ENCODE measurements around the gene RNF224. TPM values are rescaled to one million over a fixed set of nuclear protein-coding genes. Genes with fewer than 3 reads are reported as not detected.

Gene RNF224
- total RNA-seq, 1 experiment from 2014 or later = 3.9 TPM

- intact Hi-C loops (cut with micrococcal nuclease; ENCODE audit: unreplicated experiment) = no loop called here
Observed at GRCh38 chr9:137205126-137206069, 21.9 kb upstream of the RNF224 start, which contains the start of the genes NDOR1 and TMEM203. Gene NDOR1 (plus strand): TSS chr9:137205700. CDS start chr9:137205778, 78 bp downstream. Gene TMEM203 (minus strand): TSS chr9:137205648. CDS start chr9:137205414, 234 bp downstream.

DNA sequence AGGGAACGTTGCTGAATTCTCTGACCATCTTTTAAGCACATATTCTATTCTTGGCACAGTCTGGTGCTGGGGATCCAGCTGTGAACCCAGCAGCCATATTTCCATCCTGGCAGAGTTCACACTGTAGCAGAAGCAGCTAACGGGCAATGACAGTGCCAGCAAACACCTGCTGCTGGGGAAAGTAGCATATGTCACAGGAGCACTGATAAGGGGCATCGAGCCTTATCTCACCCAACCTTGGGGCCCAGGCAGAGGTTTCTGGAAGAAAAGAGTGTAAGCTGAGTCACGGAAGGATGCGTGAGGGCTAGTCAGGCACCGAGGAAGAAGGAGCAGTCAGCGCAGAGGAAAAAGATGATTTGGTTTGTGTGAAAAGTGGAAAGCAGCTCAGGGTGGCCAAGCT is 20.7 kb upstream of the RNF224 start:
- Histone ChIP-seq H3K9me3 (ENCODE audit: insufficient read depth, low read depth) (no peaks in the 10 kb centered on the region), H2AFZ (no peak overlapping the region), H3K4me3 (peak overlapping the region; percentile 99), H3K27ac (no peak overlapping the region), H3K4me2 (peak overlapping the region; percentile 100), H3K79me2 (ENCODE audit: low read depth) (peaks cover 61% of the 10 kb centered on the region), H4K20me1 (ENCODE audit: insufficient read depth) (peaks cover 7% of the 10 kb centered on the region; the same call in 1 of the 2 replicates), H3K4me1 (replicated peaks; ENCODE audit: insufficient read depth) (peaks cover 25% of the 10 kb centered on the region), H3K36me3 (ENCODE audit: low read depth) (no peaks in the 10 kb centered on the region), H3F3A (ENCODE audit: insufficient read depth, low read depth) (peaks cover 23% of the 10 kb centered on the region; the same call in 1 of the 2 replicates), H3K27me3 (ENCODE audit: insufficient read depth, low read depth) (no peaks in the 10 kb centered on the region), H3K9me2 (ENCODE audit: insufficient read depth) (no peaks in the 10 kb centered on the region)
- ChIA-PET POLR2A (ENCODE audit: unreplicated experiment) (interaction anchor here (0.7 kb wide), 1 partner anchor 13 kb away, joined by 3 read pairs; no protein-coding TSS in a partner anchor), CTCF (interaction anchor here (0.6 kb wide), 1 partner anchor 33 kb away, joined by 7 read pairs; no protein-coding TSS in a partner anchor)
- intact Hi-C loops (cut with micrococcal nuclease; ENCODE audit: unreplicated experiment) = no loop called here
- TF ChIP-seq, protein P1, sequence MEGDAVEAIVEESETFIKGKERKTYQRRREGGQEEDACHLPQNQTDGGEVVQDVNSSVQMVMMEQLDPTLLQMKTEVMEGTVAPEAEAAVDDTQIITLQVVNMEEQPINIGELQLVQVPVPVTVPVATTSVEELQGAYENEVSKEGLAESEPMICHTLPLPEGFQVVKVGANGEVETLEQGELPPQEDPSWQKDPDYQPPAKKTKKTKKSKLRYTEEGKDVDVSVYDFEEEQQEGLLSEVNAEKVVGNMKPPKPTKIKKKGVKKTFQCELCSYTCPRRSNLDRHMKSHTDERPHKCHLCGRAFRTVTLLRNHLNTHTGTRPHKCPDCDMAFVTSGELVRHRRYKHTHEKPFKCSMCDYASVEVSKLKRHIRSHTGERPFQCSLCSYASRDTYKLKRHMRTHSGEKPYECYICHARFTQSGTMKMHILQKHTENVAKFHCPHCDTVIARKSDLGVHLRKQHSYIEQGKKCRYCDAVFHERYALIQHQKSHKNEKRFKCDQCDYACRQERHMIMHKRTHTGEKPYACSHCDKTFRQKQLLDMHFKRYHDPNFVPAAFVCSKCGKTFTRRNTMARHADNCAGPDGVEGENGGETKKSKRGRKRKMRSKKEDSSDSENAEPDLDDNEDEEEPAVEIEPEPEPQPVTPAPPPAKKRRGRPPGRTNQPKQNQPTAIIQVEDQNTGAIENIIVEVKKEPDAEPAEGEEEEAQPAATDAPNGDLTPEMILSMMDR (conservative IDR thresholded peaks at IDR 0.05) = no peak
- TF ChIP-seq EZH2 (IDR thresholded peaks at IDR 0.05; ENCODE audit: low read depth) = no peak
- DNase-seq = no peak
- BruUV-seq (replicated peaks) = no TSS peak

More at GRCh38 chr9:137205126-137206069, 21.9 kb upstream of the RNF224 start, which contains the start of the genes NDOR1 and TMEM203:
- Histone ChIP-seq H3K27ac (no peak within 1 kb of the TSS), H3K36me3 (ENCODE audit: low read depth) (no peaks in the 10 kb centered on the region), H3F3A (ENCODE audit: insufficient read depth, low read depth) (peaks cover 25% of the 10 kb centered on the region; the same call in 1 of the 2 replicates), H3K4me3 (peak within 1 kb of the TSS; percentile 99), H3K27me3 (ENCODE audit: insufficient read depth, low read depth) (no peaks in the 10 kb centered on the region), H3K9me2 (ENCODE audit: insufficient read depth) (no peaks in the 10 kb centered on the region), H4K20me1 (ENCODE audit: insufficient read depth) (peaks cover 7% of the 10 kb centered on the region; the same call in 1 of the 2 replicates), H3K4me1 (replicated peaks; ENCODE audit: insufficient read depth) (peaks cover 29% of the 10 kb centered on the region), H2AFZ (peak within 1 kb of the TSS; percentile 84), H3K79me2 (ENCODE audit: low read depth) (peaks cover 66% of the 10 kb centered on the region), H3K4me2 (peak within 1 kb of the TSS; percentile 100), H3K9me3 (ENCODE audit: insufficient read depth, low read depth) (no peaks in the 10 kb centered on the region)
- POLR2A ChIA-PET (ENCODE audit: unreplicated experiment) = interaction anchor here (0.6 to 0.8 kb wide), 3 partner anchors 18 to 258 kb away, joined by 3 to 8 read pairs (median 3); no protein-coding TSS in a partner anchor
- TF ChIP-seq, protein P1 (conservative IDR thresholded peaks at IDR 0.05) = no peak
- TF ChIP-seq EZH2 (IDR thresholded peaks at IDR 0.05; ENCODE audit: low read depth) = no peak
- CTCF ChIA-PET = interaction anchor here (0.7 kb wide), 1 partner anchor 17 kb away, joined by 3 read pairs; no protein-coding TSS in a partner anchor
- no TSS peak for BruUV-seq (replicated peaks)
- DNase-seq = peak; percentile 65 to 85

GRCh38 chr9:137211532-137211931 is 15.8 kb upstream of the RNF224 start:
- no TSS peak for BruUV-seq (replicated peaks)
- no peaks in the 10 kb centered on the region for H3K27me3 ChIP-seq (ENCODE audit: insufficient read depth, low read depth)
- no peaks in the 10 kb centered on the region for H4K20me1 ChIP-seq (ENCODE audit: insufficient read depth)
- H3K4me2 ChIP-seq = no peak overlapping the region
- DNase-seq = no peak
- no peak overlapping the region for H3K27ac ChIP-seq
- ChIA-PET CTCF (no interaction called here), POLR2A (ENCODE audit: unreplicated experiment) (no interaction called here)
- H3K4me1 ChIP-seq (replicated peaks; ENCODE audit: insufficient read depth) = peaks cover 3% of the 10 kb centered on the region
- H3K9me2 ChIP-seq (ENCODE audit: insufficient read depth) = no peaks in the 10 kb centered on the region
- TF ChIP-seq, protein P1 (conservative IDR thresholded peaks at IDR 0.05) = no peak
- no peak for TF ChIP-seq EZH2 (IDR thresholded peaks at IDR 0.05; ENCODE audit: low read depth)
- intact Hi-C loops (cut with micrococcal nuclease; ENCODE audit: unreplicated experiment) = no loop called here
- H3F3A ChIP-seq (ENCODE audit: insufficient read depth, low read depth) = peaks cover 3% of the 10 kb centered on the region; the same call in 1 of the 2 replicates
- no peak overlapping the region for H3K4me3 ChIP-seq
- no peak overlapping the region for H2AFZ ChIP-seq
- peaks cover 15% of the 10 kb centered on the region for H3K79me2 ChIP-seq (ENCODE audit: low read depth)
- no peaks in the 10 kb centered on the region for H3K9me3 ChIP-seq (ENCODE audit: insufficient read depth, low read depth)
- no peaks in the 10 kb centered on the region for H3K36me3 ChIP-seq (ENCODE audit: low read depth)

All from PC-9 (cell line).